HG03354 (cell line): ENCODE measurements around the gene RPTOR.
A peak's percentile ranks its signal among the peaks of the same experiment; 100 is the strongest.

Experiments used
- ATAC-seq: cut with Tn5 transposase; IDR thresholded peaks from one replicate; pipeline ENCODE4 v1.9.1; 2021; ENCODE audit warnings: mild to moderate bottlenecking; ENCODE audit not compliant: unreplicated experiment, poor library complexity, severe bottlenecking

RPTOR gene

GRCh38 chr17:80856863-80857755 lies 312.5 kb downstream of the RPTOR start:
- peak; percentile 22 for ATAC-seq

- no peak for ATAC-seq
Observed at GRCh38 chr17:80857756-80858171, 313.1 kb downstream of the RPTOR start.

GRCh38 chr17:80858301-80859001 lies 313.8 kb downstream of the RPTOR start:
- no peak for ATAC-seq

GRCh38 chr17:80859002-80859941 lies 314.6 kb downstream of the RPTOR start:
- ATAC-seq = no peak

GRCh38 chr17:80860101-80860671 lies 315.5 kb downstream of the RPTOR start:
- ATAC-seq = no peak

- no peak for ATAC-seq
Observed at GRCh38 chr17:80860703-80861417, 316.2 kb downstream of the RPTOR start.

- ATAC-seq = no peak
Observed at GRCh38 chr17:80861418-80861815, 316.8 kb downstream of the RPTOR start.

- no peak for ATAC-seq
Observed at GRCh38 chr17:80861892-80862291, 317.3 kb downstream of the RPTOR start.

GRCh38 chr17:80862481-80862961 lies 317.9 kb downstream of the RPTOR start:
- no peak for ATAC-seq

GRCh38 chr17:80862978-80863377 lies 318.3 kb downstream of the RPTOR start:
- no peak for ATAC-seq

- no peak for ATAC-seq
Observed at GRCh38 chr17:80863626-80864025, 319.0 kb downstream of the RPTOR start.

GRCh38 chr17:80864751-80865150 lies 320.1 kb downstream of the RPTOR start:
- no peak for ATAC-seq

GRCh38 chr17:80866050-80866793 lies 321.6 kb downstream of the RPTOR start:
- peak; percentile 47 for ATAC-seq

GRCh38 chr17:80868022-80868609 lies 323.5 kb downstream of the RPTOR start:
- no peak for ATAC-seq

- no peak for ATAC-seq
Observed at GRCh38 chr17:80869481-80870145, 325.0 kb downstream of the RPTOR start.

GRCh38 chr17:80870401-80870800 lies 325.8 kb downstream of the RPTOR start:
- ATAC-seq = no peak

- no peak for ATAC-seq
Observed at GRCh38 chr17:80871341-80871740, 326.7 kb downstream of the RPTOR start.
